ENCODE measurements around the gene SAP25. TPM values are rescaled to one million over a fixed set of nuclear protein-coding genes. Genes with fewer than 3 reads are reported as not detected.

The SAP25 gene
- polyA plus RNA-seq, 1 donor from 2014 or later: 0.52 TPM

DNA sequence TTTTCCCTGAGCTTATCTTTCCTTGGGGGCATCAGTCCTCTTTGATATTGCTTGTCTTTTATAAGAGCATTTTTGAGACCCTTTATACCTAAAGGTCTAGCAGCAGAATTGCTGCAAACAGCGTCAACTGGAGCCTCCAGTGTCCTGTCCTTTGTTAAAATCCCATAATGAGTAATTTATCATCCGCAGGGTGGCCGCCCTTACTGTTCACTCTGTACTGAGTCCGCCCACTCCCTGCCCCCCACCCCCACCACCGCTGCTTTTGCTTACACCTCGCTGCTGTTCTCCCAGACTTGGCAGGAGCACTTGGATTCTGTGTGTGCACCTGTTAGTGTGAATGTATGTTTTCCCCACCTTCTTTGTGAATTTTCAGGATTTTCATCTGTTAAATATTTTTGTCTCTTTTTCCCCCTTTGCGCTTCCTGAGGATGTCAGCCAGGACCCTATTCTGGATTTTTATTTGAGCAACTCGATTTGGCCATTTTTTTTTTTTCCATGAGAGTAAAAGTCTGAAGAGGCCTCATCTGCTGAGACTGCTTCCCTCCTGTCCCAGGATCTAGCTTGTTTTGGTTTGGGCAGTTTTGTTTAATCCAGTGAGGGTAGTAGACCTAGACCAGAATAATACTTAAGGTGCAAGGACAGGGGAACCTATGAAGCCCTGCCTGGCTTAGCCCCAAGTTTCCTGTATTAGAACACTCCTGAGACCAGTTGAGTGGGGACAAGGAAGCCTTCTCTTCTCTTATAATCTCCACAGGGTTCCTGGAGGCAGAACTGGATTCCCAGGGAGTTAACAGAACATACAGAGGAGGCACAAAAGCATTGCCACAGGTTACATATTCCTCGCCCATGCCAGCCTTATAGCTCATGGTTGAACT lies 26.5 kb downstream of the SAP25 start:
- no peak overlapping the region for H2AFZ ChIP-seq (ENCODE audit: low read depth, low read length)
- no peak overlapping the region for H3K9ac ChIP-seq (ENCODE audit: low read length)
- no peaks in the 10 kb centered on the region for H3F3A ChIP-seq (ENCODE audit: insufficient read depth, low read length, poor library complexity, severe bottlenecking)
- H3K4me3 ChIP-seq (ENCODE audit: low read length): no peak overlapping the region
- no peaks in the 10 kb centered on the region for H4K20me1 ChIP-seq (ENCODE audit: insufficient read depth)
- no peaks in the 10 kb centered on the region for H3K27me3 ChIP-seq (ENCODE audit: insufficient read depth, low read depth, low read length)
- no peaks in the 10 kb centered on the region for H3K79me2 ChIP-seq (replicated peaks; ENCODE audit: insufficient read depth, low read length)
- no peak overlapping the region for H3K27ac ChIP-seq (ENCODE audit: low read length)
- H3K9me2 ChIP-seq (ENCODE audit: insufficient read depth, low read length): no peaks in the 10 kb centered on the region
- no peak overlapping the region for H3K4me2 ChIP-seq (ENCODE audit: low read length)
- TF ChIP-seq RAD21 (conservative IDR thresholded peaks at IDR 0.05) (no peak), POLR2AphosphoS5 (IDR thresholded peaks at IDR 0.05) (no peak), EZH2 (IDR thresholded peaks at IDR 0.05; ENCODE audit: borderline replicate concordance, insufficient read depth, low read length, poor library complexity, severe bottlenecking) (no peak), TAF1 (IDR thresholded peaks at IDR 0.05; ENCODE audit: low read depth) (no peak), SMC3 (conservative IDR thresholded peaks at IDR 0.05; ENCODE audit: poor library complexity) (no peak), MXI1 (conservative IDR thresholded peaks at IDR 0.05; ENCODE audit: poor library complexity, severe bottlenecking) (no peak), EP300 (conservative IDR thresholded peaks at IDR 0.05; ENCODE audit: poor library complexity, severe bottlenecking) (no peak)
- TF ChIP-seq, protein P1, sequence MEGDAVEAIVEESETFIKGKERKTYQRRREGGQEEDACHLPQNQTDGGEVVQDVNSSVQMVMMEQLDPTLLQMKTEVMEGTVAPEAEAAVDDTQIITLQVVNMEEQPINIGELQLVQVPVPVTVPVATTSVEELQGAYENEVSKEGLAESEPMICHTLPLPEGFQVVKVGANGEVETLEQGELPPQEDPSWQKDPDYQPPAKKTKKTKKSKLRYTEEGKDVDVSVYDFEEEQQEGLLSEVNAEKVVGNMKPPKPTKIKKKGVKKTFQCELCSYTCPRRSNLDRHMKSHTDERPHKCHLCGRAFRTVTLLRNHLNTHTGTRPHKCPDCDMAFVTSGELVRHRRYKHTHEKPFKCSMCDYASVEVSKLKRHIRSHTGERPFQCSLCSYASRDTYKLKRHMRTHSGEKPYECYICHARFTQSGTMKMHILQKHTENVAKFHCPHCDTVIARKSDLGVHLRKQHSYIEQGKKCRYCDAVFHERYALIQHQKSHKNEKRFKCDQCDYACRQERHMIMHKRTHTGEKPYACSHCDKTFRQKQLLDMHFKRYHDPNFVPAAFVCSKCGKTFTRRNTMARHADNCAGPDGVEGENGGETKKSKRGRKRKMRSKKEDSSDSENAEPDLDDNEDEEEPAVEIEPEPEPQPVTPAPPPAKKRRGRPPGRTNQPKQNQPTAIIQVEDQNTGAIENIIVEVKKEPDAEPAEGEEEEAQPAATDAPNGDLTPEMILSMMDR (IDR thresholded peaks at IDR 0.05; ENCODE audit: poor library complexity, severe bottlenecking): no peak
- TF ChIP-seq, protein P2, sequence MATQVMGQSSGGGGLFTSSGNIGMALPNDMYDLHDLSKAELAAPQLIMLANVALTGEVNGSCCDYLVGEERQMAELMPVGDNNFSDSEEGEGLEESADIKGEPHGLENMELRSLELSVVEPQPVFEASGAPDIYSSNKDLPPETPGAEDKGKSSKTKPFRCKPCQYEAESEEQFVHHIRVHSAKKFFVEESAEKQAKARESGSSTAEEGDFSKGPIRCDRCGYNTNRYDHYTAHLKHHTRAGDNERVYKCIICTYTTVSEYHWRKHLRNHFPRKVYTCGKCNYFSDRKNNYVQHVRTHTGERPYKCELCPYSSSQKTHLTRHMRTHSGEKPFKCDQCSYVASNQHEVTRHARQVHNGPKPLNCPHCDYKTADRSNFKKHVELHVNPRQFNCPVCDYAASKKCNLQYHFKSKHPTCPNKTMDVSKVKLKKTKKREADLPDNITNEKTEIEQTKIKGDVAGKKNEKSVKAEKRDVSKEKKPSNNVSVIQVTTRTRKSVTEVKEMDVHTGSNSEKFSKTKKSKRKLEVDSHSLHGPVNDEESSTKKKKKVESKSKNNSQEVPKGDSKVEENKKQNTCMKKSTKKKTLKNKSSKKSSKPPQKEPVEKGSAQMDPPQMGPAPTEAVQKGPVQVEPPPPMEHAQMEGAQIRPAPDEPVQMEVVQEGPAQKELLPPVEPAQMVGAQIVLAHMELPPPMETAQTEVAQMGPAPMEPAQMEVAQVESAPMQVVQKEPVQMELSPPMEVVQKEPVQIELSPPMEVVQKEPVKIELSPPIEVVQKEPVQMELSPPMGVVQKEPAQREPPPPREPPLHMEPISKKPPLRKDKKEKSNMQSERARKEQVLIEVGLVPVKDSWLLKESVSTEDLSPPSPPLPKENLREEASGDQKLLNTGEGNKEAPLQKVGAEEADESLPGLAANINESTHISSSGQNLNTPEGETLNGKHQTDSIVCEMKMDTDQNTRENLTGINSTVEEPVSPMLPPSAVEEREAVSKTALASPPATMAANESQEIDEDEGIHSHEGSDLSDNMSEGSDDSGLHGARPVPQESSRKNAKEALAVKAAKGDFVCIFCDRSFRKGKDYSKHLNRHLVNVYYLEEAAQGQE (IDR thresholded peaks at IDR 0.05; ENCODE audit: borderline replicate concordance): no peak
- no peaks in the 10 kb centered on the region for H3K36me3 ChIP-seq (ENCODE audit: insufficient read depth, low read length)
- H3K9me3 ChIP-seq (ENCODE audit: low read length): no peaks in the 10 kb centered on the region

DNA sequence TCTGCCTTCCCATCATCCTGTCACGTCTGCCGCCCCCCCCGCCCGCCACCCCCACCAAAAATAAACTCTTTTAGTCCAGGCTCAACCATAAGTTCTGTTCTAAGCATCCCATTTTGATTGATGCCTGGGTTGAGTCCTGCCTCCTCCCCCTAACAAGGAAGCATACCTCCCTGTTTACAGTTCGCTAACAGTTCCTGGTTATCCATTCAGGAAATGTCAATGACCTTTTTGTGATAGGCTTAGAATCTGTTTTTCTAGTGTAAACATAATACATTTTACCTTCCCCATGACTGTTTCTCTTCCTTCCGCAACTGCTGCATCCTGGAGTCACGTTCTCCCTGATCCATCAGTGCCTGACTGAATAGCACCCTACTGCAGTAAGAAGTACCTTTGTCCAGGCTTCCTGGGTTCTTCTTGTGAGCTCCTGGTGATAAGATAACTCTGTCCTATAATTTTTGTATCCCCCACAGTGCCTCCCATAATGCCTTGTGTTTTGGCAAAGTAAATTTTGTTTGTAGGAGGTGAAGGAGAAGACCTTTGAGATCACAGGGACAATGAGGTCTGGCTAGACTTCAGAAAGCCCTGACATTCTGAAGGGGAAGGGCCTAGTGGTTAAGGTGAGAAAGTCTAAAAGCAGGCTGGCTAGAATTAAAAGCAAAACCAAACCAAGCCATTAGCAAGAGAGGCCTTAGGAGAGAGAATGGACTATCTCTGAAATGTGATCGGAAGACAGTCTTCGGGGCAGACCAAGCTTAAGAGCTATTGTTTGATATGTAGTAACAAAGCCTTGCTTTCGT lies 27.4 kb downstream of the SAP25 start:
- H3K9me3 ChIP-seq (ENCODE audit: low read length): no peaks in the 10 kb centered on the region
- H3K27me3 ChIP-seq (ENCODE audit: insufficient read depth, low read depth, low read length): no peaks in the 10 kb centered on the region
- no peak overlapping the region for H3K27ac ChIP-seq (ENCODE audit: low read length)
- H3K79me2 ChIP-seq (replicated peaks; ENCODE audit: insufficient read depth, low read length): no peaks in the 10 kb centered on the region
- no peak overlapping the region for H3K4me3 ChIP-seq (ENCODE audit: low read length)
- TF ChIP-seq, protein P2 (IDR thresholded peaks at IDR 0.05; ENCODE audit: borderline replicate concordance): no peak
- TF ChIP-seq SMC3 (conservative IDR thresholded peaks at IDR 0.05; ENCODE audit: poor library complexity): no peak
- no peak for TF ChIP-seq RAD21 (conservative IDR thresholded peaks at IDR 0.05)
- no peak for TF ChIP-seq EZH2 (IDR thresholded peaks at IDR 0.05; ENCODE audit: borderline replicate concordance, insufficient read depth, low read length, poor library complexity, severe bottlenecking)
- TF ChIP-seq, protein P1 (IDR thresholded peaks at IDR 0.05; ENCODE audit: poor library complexity, severe bottlenecking): no peak
- TF ChIP-seq POLR2AphosphoS5 (IDR thresholded peaks at IDR 0.05): no peak
- TF ChIP-seq EP300 (conservative IDR thresholded peaks at IDR 0.05; ENCODE audit: poor library complexity, severe bottlenecking): no peak
- TF ChIP-seq MXI1 (conservative IDR thresholded peaks at IDR 0.05; ENCODE audit: poor library complexity, severe bottlenecking): no peak
- no peak for TF ChIP-seq TAF1 (IDR thresholded peaks at IDR 0.05; ENCODE audit: low read depth)
- no peaks in the 10 kb centered on the region for H3K9me2 ChIP-seq (ENCODE audit: insufficient read depth, low read length)
- H3K4me2 ChIP-seq (ENCODE audit: low read length): no peak overlapping the region
- H4K20me1 ChIP-seq (ENCODE audit: insufficient read depth): no peaks in the 10 kb centered on the region
- H2AFZ ChIP-seq (ENCODE audit: low read depth, low read length): no peak overlapping the region
- no peak overlapping the region for H3K9ac ChIP-seq (ENCODE audit: low read length)
- H3K36me3 ChIP-seq (ENCODE audit: insufficient read depth, low read length): no peaks in the 10 kb centered on the region
- no peaks in the 10 kb centered on the region for H3F3A ChIP-seq (ENCODE audit: insufficient read depth, low read length, poor library complexity, severe bottlenecking)
